GM18519 (cell line): ENCODE measurements around the gene NUMB.
"Not testable (repeated sequence)": the region's sequence is repeated elsewhere in the genome, so short reads cannot be mapped to it uniquely, and the experiment has no call there.

Source experiments
- ATAC-seq: cut with Tn5 transposase; IDR thresholded peaks from one replicate; pipeline ENCODE4 v1.9.1; 2021; ENCODE audit warnings: mild to moderate bottlenecking, moderate library complexity; ENCODE audit not compliant: unreplicated experiment, low FRiP score

NUMB gene

GRCh38 chr14:73424453-73424852 is 33.9 kb downstream of the NUMB start:
- ATAC-seq: no peak

DNA sequence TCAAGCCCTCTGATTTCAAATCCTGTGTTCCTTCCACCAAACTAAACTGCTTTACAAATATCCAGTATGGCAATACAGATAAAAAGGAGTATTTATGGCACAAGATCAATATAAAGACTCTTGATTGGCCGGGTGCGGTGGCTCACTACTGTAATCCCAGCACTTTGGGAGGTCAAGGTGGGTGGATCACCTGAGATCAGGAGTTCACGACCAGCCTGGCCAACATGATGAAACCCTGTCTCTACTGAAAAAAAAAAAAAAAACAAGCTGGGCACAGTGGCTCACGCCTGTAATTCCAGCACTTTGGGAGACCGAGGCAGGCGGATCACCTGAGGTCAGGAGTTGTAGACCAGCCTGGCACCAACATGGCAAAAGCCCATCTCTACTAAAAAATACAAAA is 35.3 kb downstream of the NUMB start:
- not testable (repeated sequence) for ATAC-seq

DNA sequence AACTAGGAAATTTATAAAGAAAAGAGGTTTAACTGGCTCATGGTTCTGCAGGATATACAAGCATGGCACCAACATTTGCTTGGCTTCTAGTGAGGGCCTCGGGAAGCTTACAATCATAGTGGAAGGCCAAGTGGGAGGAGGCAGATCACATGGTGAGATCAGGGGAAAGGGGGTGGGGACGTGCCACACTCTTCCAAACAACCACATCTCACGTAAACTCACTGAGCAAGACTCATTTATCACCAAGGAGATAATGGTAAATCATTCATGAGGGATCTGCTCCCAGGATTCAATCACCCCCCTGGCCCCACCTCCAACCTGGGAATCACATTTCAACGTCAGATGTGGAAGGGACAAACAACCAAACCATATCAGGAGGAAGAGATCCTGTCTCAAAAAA is 35.8 kb downstream of the NUMB start:
- no peak for ATAC-seq

GRCh38 chr14:73418227-73418626 is 40.1 kb downstream of the NUMB start:
- ATAC-seq: no peak

- ATAC-seq: not testable (repeated sequence)
Observed at GRCh38 chr14:73406248-73406647, 52.1 kb downstream of the NUMB start.

GRCh38 chr14:73403181-73403752 is 55.1 kb downstream of the NUMB start:
- ATAC-seq: no peak

DNA sequence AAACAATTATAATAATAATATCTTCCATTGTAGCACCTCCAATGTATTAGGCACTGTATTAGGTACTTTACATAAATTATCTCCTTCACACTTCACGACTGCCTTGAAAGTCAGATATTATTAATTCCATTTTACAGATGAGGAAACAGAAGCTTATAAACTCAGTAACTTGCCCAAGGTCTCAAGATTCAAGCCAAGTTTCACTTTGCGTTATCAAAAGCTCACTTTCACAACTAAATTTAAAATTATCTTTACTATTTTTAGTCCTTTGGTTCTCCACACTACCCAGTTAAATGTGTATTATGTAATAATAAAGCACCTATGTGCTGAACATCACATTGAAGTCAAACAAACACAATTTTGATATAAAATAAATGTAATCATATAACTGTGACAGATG is 55.8 kb downstream of the NUMB start:
- no peak for ATAC-seq

- ATAC-seq: no peak
Observed at GRCh38 chr14:73397810-73398209, 60.5 kb downstream of the NUMB start.

GRCh38 chr14:73394317-73394716 is 64.0 kb downstream of the NUMB start:
- ATAC-seq: no peak

DNA sequence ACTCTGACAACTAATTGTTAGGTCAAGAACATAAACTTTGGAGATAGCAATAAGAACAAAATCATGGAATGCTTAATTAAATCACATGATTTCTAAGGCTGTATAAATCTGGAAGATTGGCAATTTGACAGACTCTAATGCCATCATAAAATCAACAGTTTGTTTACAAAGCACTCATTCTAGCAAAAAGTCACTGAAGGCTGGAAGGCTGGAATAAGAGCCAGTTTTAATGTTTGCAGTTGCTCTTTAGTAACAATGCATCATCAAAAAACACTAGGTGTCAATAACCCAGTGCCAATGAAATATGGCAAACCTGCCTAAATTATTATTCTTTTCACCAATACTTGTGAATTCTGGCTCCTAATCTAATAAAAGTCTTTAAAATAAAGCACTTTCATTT is 65.0 kb downstream of the NUMB start:
- no peak for ATAC-seq

DNA sequence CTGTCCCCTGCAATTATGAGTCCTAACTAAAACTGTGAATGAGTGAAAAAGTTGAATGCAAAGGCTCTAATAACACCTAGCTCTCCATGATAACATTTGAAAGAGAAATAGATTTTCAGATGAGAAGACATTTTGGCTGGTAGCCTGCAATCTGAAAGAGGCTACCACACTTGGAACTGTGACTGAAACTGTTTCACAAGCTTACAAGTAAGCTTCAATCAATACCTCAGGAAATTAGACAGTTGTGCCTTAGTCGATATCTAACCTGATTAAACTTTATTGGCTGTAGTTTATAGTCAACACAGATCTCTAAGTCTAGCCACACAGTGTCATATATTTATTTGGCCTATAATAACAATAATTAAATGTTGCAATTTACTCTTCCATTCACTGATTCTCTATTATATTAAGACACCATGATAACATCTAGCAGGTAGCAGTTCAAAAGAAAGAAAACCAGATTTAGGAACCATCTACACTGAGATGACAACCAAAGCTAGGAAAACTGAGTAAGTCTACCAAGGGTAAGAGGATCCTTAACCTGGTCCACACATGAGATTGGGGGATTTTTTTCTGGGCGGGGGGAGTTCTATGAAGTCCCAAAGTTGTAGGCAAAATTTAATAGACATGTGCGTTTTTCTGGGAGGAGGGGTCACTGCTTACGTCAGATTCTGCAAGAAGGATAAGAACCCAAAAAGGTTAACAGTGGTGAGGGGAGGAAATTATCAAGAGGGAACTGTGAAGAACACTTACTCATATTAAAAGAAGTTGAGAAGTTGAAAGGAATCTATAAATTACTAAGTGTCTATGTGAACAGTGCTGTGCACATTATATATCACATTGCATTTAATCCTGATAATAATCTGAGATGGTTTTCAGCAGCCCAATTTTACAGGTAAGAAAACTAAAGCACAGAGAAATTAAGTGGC is 65.8 kb downstream of the NUMB start:
- no peak for ATAC-seq

GRCh38 chr14:73387860-73388259 is 70.5 kb downstream of the NUMB start:
- not testable (repeated sequence) for ATAC-seq

- no peak for ATAC-seq
Observed at GRCh38 chr14:73386342-73386741, 72.0 kb downstream of the NUMB start.

- ATAC-seq: not testable (repeated sequence)
Observed at GRCh38 chr14:73385021-73385420, 73.3 kb downstream of the NUMB start.

- ATAC-seq: no peak
Observed at GRCh38 chr14:73383356-73383755, 75.0 kb downstream of the NUMB start.

GRCh38 chr14:73381380-73382013 is 76.8 kb downstream of the NUMB start:
- ATAC-seq: no peak

GRCh38 chr14:73376585-73376984 is 81.8 kb downstream of the NUMB start:
- ATAC-seq: no peak

GRCh38 chr14:73375861-73376260 is 82.5 kb downstream of the NUMB start:
- ATAC-seq: no peak

DNA sequence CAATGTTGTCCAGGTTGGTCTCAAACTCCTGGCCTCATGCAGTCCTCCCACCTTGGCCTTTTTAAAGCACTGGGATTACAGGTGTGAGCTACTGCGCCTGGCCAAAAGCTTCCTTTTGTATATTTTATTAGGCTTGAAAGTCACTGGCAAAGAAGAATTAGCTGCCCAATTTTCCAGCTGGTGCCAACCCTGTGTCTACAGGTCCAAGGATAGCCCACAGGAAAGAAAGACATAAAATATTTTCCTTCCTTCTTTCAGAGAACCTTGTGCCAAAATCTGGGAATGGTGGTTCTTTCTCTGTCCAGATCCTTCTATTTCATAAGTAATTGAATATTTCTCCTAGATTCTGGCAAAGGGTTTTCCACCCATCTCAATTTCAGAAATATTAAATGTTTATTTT is 84.1 kb downstream of the NUMB start:
- ATAC-seq: no peak

DNA sequence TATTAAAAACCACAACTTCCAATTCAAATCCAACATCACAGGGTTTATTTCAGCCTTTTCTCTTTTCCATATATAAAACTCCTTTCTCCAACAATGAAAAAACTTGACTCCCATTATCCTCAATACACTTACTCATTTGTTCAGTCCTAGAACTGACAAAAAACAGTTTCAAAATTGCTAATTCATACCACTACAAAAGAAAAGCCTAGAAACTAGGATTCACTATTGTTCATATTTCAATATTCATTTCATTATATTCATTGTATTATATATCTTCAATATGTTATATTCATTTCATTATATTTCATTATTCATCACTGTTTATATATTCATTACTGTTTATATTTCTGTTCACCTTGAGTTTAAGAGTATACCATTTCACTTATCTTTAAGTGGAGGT is 85.8 kb downstream of the NUMB start:
- ATAC-seq: no peak

DNA sequence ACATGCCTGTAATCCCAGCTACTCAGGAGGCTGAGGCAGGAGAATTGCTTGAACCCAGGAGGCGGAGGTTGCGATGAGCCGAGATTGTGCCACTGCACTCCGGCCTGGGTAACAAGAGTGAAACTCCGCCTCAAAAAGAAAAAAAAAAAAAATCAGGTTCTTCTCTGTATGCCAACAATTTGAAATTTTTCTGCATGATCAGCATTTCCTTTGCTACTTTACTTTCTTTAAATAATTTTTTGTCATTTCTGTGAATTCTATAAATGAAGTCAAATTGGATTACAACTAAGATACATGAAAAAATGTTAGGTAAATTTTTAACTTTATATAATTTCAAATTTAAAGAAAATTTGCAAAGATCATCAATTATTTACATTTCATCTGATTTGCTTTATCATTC is 87.8 kb downstream of the NUMB start:
- ATAC-seq: no peak

DNA sequence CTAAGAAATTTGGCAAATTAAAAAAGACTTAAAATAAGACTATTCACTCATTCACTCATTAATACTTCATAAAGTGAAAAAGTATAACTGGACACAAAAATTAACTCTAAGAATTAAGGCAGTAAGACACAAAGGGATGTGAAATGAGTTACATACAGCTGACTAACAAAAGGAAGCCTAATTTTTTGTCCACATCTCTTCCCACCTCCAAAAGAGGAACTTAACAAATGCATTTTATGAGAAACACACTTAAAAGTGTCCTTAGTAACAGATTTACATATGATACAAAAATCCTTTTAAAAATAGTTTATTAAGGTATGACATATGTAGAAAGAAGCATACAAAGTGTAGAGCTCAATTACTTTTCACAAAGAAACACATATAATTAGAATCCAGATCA is 88.9 kb downstream of the NUMB start:
- no peak for ATAC-seq
